SU-DHL-6 (cell line): ENCODE data around the gene ADA.

Experiments used
- EZH2phosphoT487 ChIP-seq: fragments of 200-600 bp; sonication (generic), shearing (Covaris generic); conservative IDR thresholded peaks from 2 replicates; pipeline ENCODE4 v1.6.1; 2018; ENCODE audit warnings: mild to moderate bottlenecking, antibody characterized with exemption, low read length, moderate library complexity, mixed read lengths
- TF ChIP-seq, protein P1 (sequence below): fragments of 200-600 bp; sonication (generic); IDR thresholded peaks from one replicate; pipeline ENCODE4 v1.5.1; 2017; ENCODE audit warnings: antibody characterized with exemption, mild to moderate bottlenecking, low read length, moderate library complexity; ENCODE audit not compliant: insufficient read depth, poor library complexity, severe bottlenecking

- TF ChIP-seq, protein P1, sequence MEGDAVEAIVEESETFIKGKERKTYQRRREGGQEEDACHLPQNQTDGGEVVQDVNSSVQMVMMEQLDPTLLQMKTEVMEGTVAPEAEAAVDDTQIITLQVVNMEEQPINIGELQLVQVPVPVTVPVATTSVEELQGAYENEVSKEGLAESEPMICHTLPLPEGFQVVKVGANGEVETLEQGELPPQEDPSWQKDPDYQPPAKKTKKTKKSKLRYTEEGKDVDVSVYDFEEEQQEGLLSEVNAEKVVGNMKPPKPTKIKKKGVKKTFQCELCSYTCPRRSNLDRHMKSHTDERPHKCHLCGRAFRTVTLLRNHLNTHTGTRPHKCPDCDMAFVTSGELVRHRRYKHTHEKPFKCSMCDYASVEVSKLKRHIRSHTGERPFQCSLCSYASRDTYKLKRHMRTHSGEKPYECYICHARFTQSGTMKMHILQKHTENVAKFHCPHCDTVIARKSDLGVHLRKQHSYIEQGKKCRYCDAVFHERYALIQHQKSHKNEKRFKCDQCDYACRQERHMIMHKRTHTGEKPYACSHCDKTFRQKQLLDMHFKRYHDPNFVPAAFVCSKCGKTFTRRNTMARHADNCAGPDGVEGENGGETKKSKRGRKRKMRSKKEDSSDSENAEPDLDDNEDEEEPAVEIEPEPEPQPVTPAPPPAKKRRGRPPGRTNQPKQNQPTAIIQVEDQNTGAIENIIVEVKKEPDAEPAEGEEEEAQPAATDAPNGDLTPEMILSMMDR: no peak
- TF ChIP-seq EZH2phosphoT487: no peak
These were observed 54.6 kb downstream of the ADA start for GRCh38 chr20:44596876-44597275.
